Activated T-helper 2 cell treated with anti-CD3 and anti-CD28 coated beads, Interferon-gamma antibody, Interleukin-2, Interleukin-4, amounts not matched to agents 10 μg/mL and 5 μg/mL and 100 μg/mL, durations not matched to agents 14 hours and 24 hours and 36 hours (primary cell): ENCODE data around the gene ST8SIA4. TPM values are rescaled to one million over a fixed set of nuclear protein-coding genes. Genes with fewer than 3 reads are reported as not detected.

Experiments
- DNase-seq: peaks from one replicate; pipeline ENCODE4 v3.0.0; 2021; ENCODE audit warnings: low spot score
- H3K27ac Mint-ChIP-seq: one replicate; pipeline ENCODE4 v1.8.0; 2021; ENCODE audit warnings: mixed read lengths
- H3K27me3 Mint-ChIP-seq: one replicate; pipeline ENCODE4 v1.8.0; 2021; ENCODE audit warnings: low read depth, mixed read lengths
- H3K36me3 Mint-ChIP-seq: one replicate; pipeline ENCODE4 v1.8.0; 2021; ENCODE audit warnings: low read depth, mixed read lengths
- H3K4me1 Mint-ChIP-seq: one replicate; pipeline ENCODE4 v1.8.0; 2021; ENCODE audit warnings: low read depth, mixed read lengths
- H3K4me3 Mint-ChIP-seq: one replicate; pipeline ENCODE4 v1.8.0; 2021; ENCODE audit warnings: low read depth, mild to moderate bottlenecking, moderate library complexity, mixed read lengths
- H3K9me3 Mint-ChIP-seq: one replicate; pipeline ENCODE4 v1.8.0; 2021; ENCODE audit warnings: mixed read lengths
- intact Hi-C: fragments of 100-400 bp; cut with micrococcal nuclease; formaldehyde crosslinking; loops from one replicate; pipeline ENCODE4 v1.15.1; 2023
- total RNA-seq: library from RNA; stranded (reverse); gene quantifications from 2 replicates; pipeline ENCODE4 v1.2.3, GENCODE V29; 2022

Gene ST8SIA4
- total RNA-seq, 1 donor from 2014 or later, result 79.1 TPM

DNA sequence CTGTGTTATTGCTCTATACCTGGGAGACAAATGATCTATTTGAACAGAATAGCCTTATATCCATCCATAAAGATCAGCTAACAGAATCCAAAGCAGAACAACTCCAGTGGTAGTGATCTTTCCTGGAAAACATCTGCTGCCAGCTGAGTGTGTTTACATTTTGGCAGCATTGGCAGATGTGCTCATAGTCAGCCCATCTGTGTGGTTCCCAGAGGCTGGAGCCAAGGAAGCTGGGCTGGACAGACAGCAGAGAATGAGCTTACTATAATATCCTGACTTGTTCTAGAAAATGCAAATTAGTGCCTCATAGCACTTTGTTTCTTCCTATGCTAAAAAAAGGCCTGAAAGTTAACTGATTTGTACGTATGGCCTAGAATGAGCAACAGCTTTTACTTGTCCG is 99.7 kb downstream of the ST8SIA4 start:
- Mint-ChIP-seq H3K27me3 (no peaks in the 10 kb centered on the region), H3K36me3 (peaks cover 51% of the 10 kb centered on the region), H3K4me1 (peaks cover 2% of the 10 kb centered on the region), H3K27ac (no peak overlapping the region), H3K9me3 (peaks cover 29% of the 10 kb centered on the region), H3K4me3 (no peak overlapping the region)
- DNase-seq, result no peak
- intact Hi-C loops, result no loop called here

DNA sequence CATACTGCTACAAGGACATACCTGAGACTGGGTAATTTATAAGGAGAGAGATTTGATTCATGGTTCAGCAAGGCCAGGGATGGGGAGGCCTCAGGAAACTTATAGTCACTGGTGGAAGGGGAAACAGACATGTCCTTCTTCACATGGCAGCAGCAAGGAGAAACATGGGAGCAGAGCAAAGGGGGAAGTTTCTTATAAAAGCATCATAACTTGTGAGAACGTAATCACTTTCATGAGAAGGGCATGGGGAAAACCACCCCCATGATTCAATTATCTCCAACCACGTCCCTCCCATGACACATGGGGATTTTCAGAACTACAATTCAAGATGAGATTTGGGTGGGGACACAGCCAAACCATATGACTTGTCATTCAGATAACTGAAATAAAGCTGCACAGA is 100.9 kb downstream of the ST8SIA4 start:
- no peak overlapping the region for H3K4me3 Mint-ChIP-seq
- DNase-seq, result no peak
- no peaks in the 10 kb centered on the region for H3K27me3 Mint-ChIP-seq
- H3K36me3 Mint-ChIP-seq, result peaks cover 43% of the 10 kb centered on the region
- peaks cover 2% of the 10 kb centered on the region for H3K4me1 Mint-ChIP-seq
- H3K27ac Mint-ChIP-seq, result no peak overlapping the region
- intact Hi-C loops, result no loop called here
- H3K9me3 Mint-ChIP-seq, result peaks cover 29% of the 10 kb centered on the region

DNA sequence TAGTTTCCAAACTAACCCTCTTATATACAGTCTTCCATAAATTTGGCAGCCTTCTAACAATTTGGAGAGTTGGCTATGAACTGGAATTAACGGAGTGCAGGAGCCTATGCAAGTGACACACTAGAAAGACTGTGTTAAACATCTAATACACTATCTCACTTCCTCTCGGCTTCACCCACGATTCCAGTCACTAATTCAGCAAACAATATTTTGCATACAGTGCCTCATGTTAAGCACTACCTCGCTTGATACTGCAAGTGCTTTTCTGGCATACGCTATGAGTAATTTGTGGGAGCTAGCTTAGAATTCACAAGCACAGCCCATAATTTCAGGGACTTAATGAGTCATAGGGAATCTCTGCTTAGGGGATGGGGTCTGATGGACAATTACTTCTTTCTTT is 102.5 kb downstream of the ST8SIA4 start:
- intact Hi-C loops, result no loop called here
- peaks cover 2% of the 10 kb centered on the region for H3K4me1 Mint-ChIP-seq
- peaks cover 35% of the 10 kb centered on the region for H3K36me3 Mint-ChIP-seq

DNA sequence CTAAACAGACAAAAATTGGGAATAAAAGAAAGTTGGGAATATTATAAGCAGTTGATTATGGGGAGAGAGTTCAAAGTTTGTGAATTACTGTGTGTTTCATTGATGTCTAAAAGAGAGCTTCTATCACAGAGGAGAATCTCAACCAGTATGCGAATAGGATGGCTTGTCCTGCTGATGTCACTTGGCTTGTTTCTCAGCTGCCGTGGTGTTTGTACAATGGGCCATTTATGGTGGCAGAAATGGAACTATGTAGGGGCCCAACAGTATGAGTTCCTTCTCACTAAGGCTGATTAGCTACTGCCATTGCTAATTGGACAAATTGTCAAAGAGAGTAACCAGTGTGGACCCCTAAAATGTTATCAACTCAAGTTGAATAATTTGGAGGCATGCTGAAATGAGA is 103.9 kb downstream of the ST8SIA4 start:
- H3K9me3 Mint-ChIP-seq, result peaks cover 41% of the 10 kb centered on the region

More for the DNA sequence above, 102.5 kb downstream of the ST8SIA4 start:
- Mint-ChIP-seq H3K27me3 (no peaks in the 10 kb centered on the region), H3K9me3 (peaks cover 33% of the 10 kb centered on the region), H3K27ac (no peak overlapping the region), H3K4me3 (no peak overlapping the region)
- DNase-seq, result no peak

DNA sequence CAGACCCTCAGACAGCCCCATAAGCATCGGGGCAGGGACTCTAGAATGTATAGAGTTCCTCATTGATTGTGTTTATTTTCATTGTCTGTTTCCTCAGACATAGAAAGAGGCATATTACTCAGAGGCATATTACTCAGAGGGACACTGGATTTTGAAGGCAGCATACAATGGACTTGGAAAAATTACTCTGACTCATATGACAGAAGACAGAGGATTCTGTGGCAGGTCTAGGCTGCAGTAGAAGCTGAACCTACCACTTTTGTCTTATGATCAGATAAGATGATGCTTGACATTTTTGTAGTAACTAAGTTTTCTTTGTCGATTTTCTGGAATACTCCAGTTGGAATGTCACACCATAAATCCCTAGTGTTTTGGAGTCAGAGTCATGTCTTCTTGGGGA is 105.2 kb downstream of the ST8SIA4 start:
- DNase-seq, result no peak
- Mint-ChIP-seq H3K36me3 (peaks cover 22% of the 10 kb centered on the region), H3K4me3 (no peak overlapping the region), H3K9me3 (peaks cover 44% of the 10 kb centered on the region), H3K27me3 (no peaks in the 10 kb centered on the region), H3K4me1 (peaks cover 2% of the 10 kb centered on the region), H3K27ac (no peak overlapping the region)
- intact Hi-C loops, result no loop called here

More for the DNA sequence above, 103.9 kb downstream of the ST8SIA4 start:
- peaks cover 2% of the 10 kb centered on the region for H3K4me1 Mint-ChIP-seq
- H3K36me3 Mint-ChIP-seq, result peaks cover 31% of the 10 kb centered on the region
- no peak for DNase-seq
- H3K27ac Mint-ChIP-seq, result no peak overlapping the region
- H3K27me3 Mint-ChIP-seq, result no peaks in the 10 kb centered on the region
- intact Hi-C loops, result no loop called here
- H3K4me3 Mint-ChIP-seq, result no peak overlapping the region

DNA sequence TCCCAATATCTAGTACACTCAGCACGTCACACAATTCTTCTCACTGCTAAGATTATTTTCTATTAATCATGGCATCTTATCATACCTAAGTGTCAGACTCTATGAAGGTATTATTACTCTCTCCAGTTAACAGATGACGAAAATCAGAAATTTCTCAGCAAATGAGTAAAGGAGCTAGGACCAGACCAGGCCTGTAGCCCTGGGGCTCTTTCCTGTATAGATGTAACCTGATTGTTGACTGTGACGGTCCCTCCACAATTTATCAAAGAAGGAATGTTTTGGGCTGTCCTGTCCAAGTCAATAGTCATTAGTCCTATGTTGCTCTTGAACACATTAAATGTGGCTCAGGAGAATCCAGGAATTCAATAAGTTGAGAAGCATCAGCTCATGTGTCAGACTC is 106.2 kb downstream of the ST8SIA4 start:
- DNase-seq, result no peak
- Mint-ChIP-seq H3K9me3 (peaks cover 39% of the 10 kb centered on the region), H3K27me3 (no peaks in the 10 kb centered on the region), H3K4me1 (no peaks in the 10 kb centered on the region), H3K4me3 (no peak overlapping the region), H3K36me3 (peaks cover 18% of the 10 kb centered on the region), H3K27ac (no peak overlapping the region)
- intact Hi-C loops, result no loop called here

DNA sequence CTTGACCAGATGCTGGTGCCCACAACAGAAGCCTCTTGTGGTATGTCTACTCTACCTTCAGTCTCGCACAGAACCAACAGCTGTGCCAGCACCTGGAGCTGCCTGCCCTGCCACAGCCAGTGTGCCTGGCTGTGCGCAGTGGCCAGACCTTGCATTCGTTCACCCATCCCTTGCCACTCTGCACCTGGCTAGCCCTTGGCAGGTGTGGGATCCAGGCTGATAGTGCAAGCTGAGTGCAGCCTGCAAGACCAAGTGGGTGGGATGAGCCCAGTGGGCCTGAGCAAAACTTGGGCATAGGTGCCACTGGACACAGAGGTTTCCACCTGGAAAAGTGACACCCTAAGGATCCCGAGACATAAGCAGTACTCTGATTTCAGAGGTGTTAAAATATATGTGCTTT is 108.2 kb downstream of the ST8SIA4 start:
- Mint-ChIP-seq H3K4me3 (no peak overlapping the region), H3K9me3 (peaks cover 32% of the 10 kb centered on the region), H3K27ac (no peak overlapping the region), H3K4me1 (peaks cover 9% of the 10 kb centered on the region), H3K36me3 (peaks cover 11% of the 10 kb centered on the region), H3K27me3 (no peaks in the 10 kb centered on the region)
- intact Hi-C loops, result no loop called here
- DNase-seq, result no peak

DNA sequence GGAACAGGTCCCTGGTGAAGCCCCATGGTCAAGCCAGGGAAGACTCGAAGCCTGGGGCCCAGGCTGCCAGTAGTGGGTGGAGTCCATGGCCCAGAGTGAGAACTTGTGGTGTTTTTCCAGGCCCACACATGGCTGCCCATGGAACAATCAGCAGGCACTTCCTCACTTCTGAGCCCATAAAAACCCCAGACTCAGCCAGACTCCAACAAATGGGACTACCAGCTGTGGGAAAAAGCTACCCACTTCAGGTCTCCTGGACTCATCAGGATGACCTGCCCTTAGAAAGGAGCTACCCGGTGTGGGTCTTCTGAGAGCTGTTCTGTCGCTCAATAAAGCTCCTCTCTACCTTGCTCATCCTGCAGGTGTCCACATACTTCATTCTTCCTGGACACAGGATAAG is 108.9 kb downstream of the ST8SIA4 start:
- Mint-ChIP-seq H3K4me1 (peaks cover 13% of the 10 kb centered on the region), H3K27me3 (no peaks in the 10 kb centered on the region)

DNA sequence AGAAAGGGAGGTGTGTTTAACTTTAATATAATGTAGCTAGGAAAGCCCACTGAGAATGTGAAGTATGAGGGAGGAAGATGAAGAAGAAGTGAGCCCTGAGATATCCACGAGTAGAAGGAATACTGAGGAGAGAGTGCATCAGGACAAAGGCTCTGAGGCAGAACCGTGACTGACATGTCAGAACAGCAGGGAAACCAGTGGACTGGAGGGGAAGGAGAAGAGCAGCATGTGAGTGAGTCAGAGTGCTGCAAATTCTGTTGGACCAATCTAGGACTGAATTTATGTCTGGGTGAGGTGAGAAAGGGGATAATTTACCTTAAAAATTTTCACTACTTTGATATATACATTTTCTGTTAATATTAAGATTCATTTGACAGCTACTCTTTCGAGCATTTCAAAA is 110.3 kb downstream of the ST8SIA4 start:
- Mint-ChIP-seq H3K27me3 (no peaks in the 10 kb centered on the region), H3K4me1 (peaks cover 21% of the 10 kb centered on the region), H3K36me3 (peaks cover 11% of the 10 kb centered on the region), H3K4me3 (no peak overlapping the region), H3K9me3 (peaks cover 27% of the 10 kb centered on the region), H3K27ac (no peak overlapping the region)
- no peak for DNase-seq
- intact Hi-C loops, result no loop called here

More for the DNA sequence above, 108.9 kb downstream of the ST8SIA4 start:
- DNase-seq, result no peak
- Mint-ChIP-seq H3K36me3 (peaks cover 11% of the 10 kb centered on the region), H3K4me3 (no peak overlapping the region), H3K9me3 (peaks cover 32% of the 10 kb centered on the region), H3K27ac (no peak overlapping the region)
- intact Hi-C loops, result no loop called here

DNA sequence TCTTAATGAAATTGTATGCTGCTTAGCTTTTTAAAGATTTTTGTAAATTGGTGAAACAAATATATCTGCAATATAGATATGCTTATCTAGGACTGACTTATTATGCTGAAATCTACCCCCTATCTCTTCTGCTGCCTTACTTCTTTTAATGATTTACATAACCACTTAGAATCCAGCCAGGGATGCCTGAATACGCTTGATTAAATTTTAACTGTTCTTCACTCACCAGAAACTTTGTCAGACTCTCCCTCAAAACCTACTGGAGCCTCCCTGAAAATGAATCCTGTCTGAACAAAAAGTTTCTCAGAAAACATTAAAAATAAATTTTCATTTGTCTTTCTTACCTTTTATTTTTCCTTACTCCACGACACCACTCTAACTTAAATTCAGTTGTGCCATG is 111.7 kb downstream of the ST8SIA4 start:
- intact Hi-C loops, result no loop called here
- no peak for DNase-seq
- Mint-ChIP-seq H3K9me3 (peaks cover 31% of the 10 kb centered on the region), H3K27me3 (no peaks in the 10 kb centered on the region), H3K27ac (no peak overlapping the region), H3K4me3 (no peak overlapping the region), H3K36me3 (peaks cover 17% of the 10 kb centered on the region), H3K4me1 (peaks cover 21% of the 10 kb centered on the region)

DNA sequence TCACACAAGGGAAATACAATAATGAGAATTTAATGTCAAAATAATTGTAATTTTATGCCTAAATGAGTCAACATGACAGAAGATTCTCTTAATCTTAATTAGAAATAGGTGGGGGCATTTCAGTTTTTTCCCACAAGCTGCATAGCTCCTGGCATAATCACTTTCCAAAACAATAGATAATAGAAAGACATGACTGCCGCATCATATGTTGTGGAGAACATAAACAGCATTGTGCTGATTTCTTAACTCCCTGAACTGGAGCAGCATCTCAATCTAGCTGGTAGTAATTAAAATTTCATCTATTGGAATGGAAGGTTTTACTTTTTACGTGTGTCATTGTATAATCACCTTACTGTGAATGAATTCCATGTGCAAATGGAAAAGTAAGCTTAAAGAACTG is 112.1 kb downstream of the ST8SIA4 start:
- H3K9me3 Mint-ChIP-seq, result peaks cover 35% of the 10 kb centered on the region
- intact Hi-C loops, result no loop called here
- no peak for DNase-seq
- H3K36me3 Mint-ChIP-seq, result peaks cover 21% of the 10 kb centered on the region
- H3K27ac Mint-ChIP-seq, result no peak overlapping the region
- peaks cover 21% of the 10 kb centered on the region for H3K4me1 Mint-ChIP-seq
- H3K4me3 Mint-ChIP-seq, result no peak overlapping the region
- H3K27me3 Mint-ChIP-seq, result no peaks in the 10 kb centered on the region

DNA sequence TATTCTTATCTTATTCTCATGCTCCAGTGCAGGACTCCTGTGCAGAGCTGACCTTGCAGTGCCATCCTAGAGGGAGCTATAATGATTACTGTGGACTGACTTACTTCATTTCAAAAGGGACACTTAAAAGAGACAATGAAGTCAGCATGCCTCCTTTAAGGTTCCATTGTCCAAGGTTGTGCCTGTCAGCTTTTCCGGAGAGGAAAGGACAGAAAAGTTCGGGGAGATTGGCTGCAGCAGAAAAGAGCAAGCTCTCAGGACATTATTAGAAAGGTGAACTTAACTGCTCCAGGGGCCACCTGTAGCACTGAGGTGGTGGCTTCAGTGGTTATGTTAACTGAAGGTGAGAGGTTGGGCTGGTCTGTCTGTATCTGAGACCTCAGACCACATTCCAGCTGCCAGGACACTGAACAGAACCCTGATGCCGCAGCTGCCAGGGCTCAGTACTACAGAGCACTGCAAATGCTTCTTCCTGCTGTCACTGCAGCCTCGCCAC is 112.9 kb downstream of the ST8SIA4 start:
- Mint-ChIP-seq H3K27ac (peak overlapping the region; percentile 71), H3K27me3 (no peaks in the 10 kb centered on the region), H3K9me3 (peaks cover 29% of the 10 kb centered on the region), H3K4me1 (peaks cover 21% of the 10 kb centered on the region), H3K36me3 (peaks cover 18% of the 10 kb centered on the region), H3K4me3 (no peak overlapping the region)
- no peak for DNase-seq
- intact Hi-C loops, result no loop called here

DNA sequence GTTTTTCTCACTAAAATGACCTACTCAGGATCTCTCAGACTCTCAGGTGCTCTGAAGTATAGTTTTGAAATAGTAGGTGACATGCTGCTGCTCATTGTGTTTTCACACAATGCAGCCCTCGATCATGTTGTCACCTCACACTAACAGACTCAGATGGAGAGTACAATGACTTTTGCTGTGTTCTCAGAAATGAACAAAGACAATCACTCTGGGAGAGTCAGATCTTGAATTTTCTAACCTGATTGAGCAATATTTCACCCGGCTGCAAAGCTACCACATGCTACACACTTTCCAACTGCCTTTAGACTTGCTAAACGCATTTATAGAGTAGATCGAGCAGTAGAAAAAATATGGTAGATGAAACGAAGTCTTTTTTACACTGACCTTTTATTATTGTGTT is 113.4 kb downstream of the ST8SIA4 start:
- Mint-ChIP-seq H3K27me3 (no peaks in the 10 kb centered on the region), H3K9me3 (peaks cover 30% of the 10 kb centered on the region), H3K27ac (peak overlapping the region; percentile 71), H3K4me1 (peaks cover 21% of the 10 kb centered on the region), H3K4me3 (peak overlapping the region; percentile 26), H3K36me3 (peaks cover 15% of the 10 kb centered on the region)
- intact Hi-C loops, result no loop called here
- DNase-seq, result no peak

DNA sequence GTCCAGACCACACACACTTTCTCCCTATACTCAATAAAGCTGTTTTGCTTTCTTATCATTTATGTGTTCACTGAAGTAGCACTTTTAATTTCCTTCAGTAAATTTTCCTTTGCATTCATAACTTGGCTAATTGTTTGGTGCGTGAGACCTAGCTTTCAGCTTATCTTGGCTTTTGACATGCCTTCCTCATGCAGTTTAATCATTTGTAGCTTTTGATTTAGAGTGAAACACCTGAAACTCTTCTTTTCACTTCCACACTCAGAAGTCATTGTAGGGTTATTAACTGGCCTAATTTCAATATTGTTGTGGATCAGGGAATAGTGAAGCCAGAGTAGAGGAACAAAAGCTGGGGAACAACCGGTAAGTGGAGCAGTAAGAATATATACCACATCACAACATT is 114.7 kb downstream of the ST8SIA4 start:
- Mint-ChIP-seq H3K27ac (no peak overlapping the region), H3K27me3 (no peaks in the 10 kb centered on the region), H3K4me1 (peaks cover 21% of the 10 kb centered on the region), H3K4me3 (no peak overlapping the region), H3K36me3 (peaks cover 15% of the 10 kb centered on the region), H3K9me3 (peaks cover 31% of the 10 kb centered on the region)
- no peak for DNase-seq
- intact Hi-C loops, result no loop called here
